Retinal pigment epithelial cell (primary cell): ENCODE results near the gene AFTPH.
A peak's percentile ranks its signal among the peaks of the same experiment; 100 is the strongest.

Experiments used
- DNase-seq: peaks from one replicate; pipeline ENCODE4 v3.0.0-alpha.2; 2010; ENCODE audit warnings: low read depth
- H3K4me3 ChIP-seq: 2 replicates; pipeline ENCODE4 v1.5.1; 2011; ENCODE audit warnings: mild to moderate bottlenecking, low read length, control low read depth, moderate library complexity
- TF ChIP-seq, protein P1 (sequence below): conservative IDR thresholded peaks from 2 replicates; pipeline ENCODE4 v1.5.1; 2011; ENCODE audit warnings: low read depth, low read length, control low read depth, inconsistent platforms

AFTPH gene

DNA sequence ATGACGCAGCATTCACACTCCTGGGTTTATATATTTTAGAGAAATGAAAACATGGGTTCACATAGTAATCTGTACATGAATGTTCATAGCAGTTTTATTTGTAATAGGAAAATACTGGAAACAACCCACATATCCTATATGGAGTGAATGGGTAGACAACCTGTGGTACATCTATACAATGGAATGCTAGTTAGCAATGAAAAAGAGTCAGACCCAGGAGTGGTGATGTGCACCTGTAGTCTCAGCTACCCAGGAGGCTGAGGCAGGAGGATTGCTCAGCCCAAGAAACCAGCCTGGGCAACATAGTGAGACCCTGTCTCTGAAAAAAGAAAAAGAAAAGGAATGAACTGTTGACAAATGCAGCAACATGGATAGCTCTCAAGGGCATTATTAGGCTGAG, 25.9 kb downstream of the AFTPH start:
- H3K4me3 ChIP-seq = no peak overlapping the region
- no peak for DNase-seq
- TF ChIP-seq, protein P1, sequence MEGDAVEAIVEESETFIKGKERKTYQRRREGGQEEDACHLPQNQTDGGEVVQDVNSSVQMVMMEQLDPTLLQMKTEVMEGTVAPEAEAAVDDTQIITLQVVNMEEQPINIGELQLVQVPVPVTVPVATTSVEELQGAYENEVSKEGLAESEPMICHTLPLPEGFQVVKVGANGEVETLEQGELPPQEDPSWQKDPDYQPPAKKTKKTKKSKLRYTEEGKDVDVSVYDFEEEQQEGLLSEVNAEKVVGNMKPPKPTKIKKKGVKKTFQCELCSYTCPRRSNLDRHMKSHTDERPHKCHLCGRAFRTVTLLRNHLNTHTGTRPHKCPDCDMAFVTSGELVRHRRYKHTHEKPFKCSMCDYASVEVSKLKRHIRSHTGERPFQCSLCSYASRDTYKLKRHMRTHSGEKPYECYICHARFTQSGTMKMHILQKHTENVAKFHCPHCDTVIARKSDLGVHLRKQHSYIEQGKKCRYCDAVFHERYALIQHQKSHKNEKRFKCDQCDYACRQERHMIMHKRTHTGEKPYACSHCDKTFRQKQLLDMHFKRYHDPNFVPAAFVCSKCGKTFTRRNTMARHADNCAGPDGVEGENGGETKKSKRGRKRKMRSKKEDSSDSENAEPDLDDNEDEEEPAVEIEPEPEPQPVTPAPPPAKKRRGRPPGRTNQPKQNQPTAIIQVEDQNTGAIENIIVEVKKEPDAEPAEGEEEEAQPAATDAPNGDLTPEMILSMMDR = no peak

DNA sequence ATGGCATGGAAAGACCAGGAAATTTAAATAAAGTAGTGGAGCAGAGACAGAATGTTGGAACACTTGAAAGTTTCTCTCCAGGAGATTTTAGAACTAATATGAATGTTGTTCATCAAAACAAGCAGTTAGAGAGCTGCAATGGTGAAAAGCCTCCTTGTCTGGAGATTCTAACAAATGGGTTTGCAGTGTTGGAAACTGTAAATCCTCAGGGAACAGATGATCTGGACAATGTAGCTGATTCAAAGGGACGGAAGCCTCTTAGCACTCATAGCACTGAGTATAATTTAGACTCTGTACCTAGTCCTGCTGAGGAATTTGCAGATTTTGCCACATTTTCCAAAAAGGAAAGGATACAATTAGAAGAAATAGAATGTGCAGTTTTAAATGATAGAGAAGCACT, 27.7 kb downstream of the AFTPH start:
- no peak for DNase-seq
- TF ChIP-seq, protein P1 = no peak
- no peak overlapping the region for H3K4me3 ChIP-seq

DNA sequence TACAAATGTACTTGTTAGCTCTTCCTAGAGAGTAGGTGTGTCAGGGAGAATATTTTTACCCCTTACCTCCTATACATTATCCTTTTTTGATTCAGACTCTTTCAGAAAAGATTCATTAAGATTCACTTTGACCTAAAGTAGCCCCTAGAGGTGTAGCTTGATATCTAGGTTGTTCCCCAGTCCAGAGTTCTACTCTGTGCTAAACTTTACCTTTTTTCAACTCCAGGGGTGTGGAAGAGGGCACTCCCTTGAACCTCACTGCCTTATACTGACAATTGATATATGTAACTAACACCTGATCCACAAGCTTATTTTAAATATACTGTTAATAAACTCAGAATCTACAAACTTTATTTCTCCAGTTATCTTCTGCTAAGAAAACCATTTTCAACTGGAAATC, 30.0 kb downstream of the AFTPH start:
- DNase-seq = no peak
- H3K4me3 ChIP-seq = no peak overlapping the region
- TF ChIP-seq, protein P1 = no peak

DNA sequence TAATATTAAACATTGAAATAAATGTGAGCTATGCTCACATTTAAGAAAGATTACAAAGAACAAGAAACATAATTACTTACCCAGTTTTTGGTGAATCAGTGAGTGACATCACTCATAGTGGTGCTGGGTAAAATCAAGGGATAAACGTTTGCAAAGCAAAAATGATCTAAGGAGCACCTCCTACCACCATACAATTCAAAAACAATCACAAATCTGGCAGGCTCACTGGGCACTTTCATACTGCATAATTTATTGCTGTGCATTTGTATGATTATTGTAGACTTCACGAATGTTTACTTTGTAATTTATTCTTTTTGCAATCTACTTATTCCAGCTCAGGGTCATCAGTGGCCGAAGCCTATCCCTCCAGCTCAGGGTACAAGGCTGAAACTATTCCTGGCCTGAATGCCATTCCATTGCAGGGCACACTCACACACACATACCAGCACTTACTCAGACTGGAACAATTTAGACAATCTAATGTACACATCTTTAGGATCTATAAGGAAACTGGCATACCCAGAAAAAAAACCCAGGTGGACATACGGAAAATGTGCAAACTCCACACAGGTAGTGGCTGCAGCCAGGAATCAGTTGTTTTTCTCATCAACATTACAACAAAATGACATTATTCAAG, 34.4 kb downstream of the AFTPH start:
- no peak for DNase-seq
- no peak overlapping the region for H3K4me3 ChIP-seq
- TF ChIP-seq, protein P1 = no peak

DNA sequence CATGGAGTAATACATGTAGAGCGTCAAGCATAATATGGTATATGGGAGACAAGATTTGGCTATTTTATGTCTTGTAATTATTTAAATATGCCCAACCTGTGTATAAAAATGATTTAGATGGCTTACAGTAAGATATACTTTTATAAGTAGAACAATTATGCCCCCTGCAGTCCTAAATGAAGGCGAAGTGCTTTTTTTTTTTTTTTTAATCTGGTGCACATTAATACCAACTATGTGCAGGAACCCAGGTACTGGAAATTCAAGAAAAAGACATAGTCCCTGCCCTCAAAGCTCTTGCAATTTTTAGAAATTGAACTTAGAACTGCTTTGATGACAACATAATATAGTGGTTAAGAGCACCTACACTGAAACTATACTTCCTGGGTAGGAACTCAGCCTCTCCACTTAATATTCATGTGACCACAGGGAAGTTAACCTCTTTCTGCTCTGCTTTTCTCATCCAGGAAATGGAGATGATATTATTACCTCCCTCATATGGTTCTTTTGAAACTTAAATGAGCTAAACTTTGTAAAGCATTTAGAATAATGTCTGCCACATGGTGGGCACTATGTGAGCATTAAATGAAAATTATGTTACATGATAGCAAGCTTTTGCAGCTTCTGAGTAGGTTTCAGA, 38.1 kb downstream of the AFTPH start:
- DNase-seq = no peak

DNA sequence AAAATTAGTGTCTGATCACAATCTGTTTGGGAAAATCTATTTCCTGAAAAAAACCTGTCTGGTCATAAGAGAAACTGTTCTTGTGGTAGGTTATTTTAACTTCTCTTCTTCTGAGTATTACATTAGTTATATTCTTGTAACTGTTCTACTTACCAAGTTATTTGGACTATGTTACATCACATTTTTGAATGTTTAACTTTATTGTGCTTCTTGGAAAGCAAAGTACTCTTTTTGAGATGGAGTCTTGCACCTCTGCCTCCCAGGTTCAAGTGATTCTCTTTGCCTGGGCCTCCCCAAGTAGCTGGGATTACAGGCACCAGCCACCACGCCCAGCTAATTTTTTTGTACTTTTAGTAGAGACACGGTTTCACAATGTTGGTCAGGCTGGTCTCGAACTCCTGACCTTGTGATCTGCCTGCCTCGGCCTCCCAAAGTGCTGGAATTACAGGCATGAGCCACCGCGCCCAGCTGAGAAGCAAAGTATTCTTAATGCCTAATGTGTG, 39.4 kb downstream of the AFTPH start:
- no peak overlapping the region for H3K4me3 ChIP-seq
- no peak for DNase-seq
- TF ChIP-seq, protein P1 = no peak

More for the DNA sequence above, 38.1 kb downstream of the AFTPH start:
- TF ChIP-seq, protein P1 = peak; percentile 39
- no peak overlapping the region for H3K4me3 ChIP-seq
